ENCODE data around the gene GIGYF1.

GIGYF1 gene

DNA sequence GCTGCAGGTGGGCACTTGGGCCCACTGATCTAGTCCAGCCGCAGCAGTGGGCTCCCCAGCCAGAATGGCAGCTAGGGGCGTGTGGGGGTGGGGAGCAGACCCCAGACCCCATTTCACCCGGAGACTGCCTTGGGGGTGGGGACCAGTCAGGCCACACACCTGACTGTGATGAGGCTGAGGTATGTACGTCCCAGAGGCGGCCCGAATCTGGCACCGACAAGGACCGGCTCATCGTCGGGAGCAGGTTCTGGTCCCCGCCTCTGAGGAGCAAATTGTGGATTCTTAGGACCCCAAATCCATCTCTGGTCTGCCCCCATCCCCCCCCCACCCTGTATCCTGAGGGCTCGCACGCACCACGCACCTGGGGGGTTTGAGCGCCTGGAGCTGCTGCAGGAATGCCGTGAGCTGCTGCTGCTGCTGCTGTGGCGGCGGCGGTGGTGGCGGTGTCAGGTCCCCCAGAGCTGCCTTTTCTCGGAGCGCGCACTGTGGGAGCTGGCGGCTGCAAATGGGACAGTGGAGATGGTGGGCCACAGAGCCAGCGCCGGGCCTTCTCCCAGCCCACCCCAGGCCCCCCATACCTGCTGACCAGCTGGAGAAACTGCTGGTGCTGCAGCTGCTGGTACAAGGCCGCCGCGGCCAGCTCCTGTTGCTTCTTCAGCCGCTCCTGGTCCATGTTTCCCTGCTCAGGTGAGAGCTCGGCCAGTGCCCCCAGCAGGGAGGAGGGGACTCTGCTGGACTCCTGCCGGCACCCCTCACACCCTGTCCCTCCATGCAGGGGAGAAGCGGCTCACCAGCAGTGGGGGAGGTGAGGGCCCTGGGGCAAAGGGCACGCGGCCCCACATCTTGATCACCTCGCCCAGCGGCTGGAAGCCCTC is 10.2 kb downstream of the GIGYF1 start:
- DNase-seq: no peak

DNA sequence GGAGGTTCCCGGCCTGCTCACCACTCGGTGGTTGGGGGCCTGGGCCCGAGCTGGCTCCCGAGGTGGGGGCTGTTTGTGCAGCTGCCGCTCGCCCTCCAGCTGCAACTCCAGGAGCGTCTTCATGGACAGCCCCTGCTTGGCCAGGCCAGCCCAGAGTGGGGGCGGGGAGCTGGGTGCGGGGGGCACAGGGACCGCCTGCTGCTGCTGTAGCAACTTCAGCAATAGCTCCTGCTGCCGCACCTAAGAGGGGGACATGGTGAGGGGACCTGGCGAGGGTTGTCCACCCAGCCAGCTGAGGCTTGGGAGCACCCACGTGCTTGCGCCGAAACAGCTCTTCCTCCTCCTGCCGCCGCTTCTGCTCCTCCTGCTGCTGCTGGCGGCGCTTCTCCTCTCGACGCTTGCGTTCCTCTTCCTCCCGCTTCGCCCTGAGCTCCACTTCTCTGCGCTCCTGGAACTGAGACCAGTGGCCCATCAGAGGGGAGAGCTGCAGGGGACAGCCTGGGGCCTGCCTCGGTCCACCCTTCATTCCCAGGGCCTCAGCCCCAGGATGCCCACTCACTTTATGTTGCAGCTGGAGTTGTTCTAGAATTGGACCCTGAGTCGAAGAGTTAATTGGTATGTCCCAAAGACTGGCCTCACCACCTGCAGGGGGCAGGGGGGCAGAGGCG is 10.9 kb downstream of the GIGYF1 start:
- no peak for DNase-seq

DNA sequence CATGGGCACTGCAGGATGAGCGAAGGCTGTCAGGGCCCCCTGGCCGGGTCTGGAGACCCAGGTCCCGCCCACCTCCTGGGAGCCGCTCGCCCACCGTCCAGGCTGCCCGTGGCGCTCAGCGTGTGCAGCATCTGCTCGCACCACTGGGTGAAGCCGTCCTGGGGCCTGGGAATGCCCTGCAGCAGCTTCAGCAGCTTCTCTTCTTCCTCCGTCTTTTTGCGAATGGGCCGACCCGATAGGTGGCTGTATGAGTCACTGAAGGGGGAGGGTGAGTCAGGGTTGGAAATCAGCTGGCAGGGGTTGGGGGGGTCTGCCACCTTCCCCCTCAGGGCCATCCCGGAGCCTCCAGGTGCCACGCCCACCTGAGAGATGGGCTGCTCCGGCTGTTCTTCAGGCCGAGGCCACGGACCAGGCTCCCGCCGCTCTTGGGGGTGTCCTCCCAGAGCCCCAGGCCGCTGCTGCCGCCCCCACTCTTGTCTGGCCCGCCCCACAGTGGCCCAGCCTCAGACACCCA is 11.8 kb downstream of the GIGYF1 start:
- DNase-seq: no peak

DNA sequence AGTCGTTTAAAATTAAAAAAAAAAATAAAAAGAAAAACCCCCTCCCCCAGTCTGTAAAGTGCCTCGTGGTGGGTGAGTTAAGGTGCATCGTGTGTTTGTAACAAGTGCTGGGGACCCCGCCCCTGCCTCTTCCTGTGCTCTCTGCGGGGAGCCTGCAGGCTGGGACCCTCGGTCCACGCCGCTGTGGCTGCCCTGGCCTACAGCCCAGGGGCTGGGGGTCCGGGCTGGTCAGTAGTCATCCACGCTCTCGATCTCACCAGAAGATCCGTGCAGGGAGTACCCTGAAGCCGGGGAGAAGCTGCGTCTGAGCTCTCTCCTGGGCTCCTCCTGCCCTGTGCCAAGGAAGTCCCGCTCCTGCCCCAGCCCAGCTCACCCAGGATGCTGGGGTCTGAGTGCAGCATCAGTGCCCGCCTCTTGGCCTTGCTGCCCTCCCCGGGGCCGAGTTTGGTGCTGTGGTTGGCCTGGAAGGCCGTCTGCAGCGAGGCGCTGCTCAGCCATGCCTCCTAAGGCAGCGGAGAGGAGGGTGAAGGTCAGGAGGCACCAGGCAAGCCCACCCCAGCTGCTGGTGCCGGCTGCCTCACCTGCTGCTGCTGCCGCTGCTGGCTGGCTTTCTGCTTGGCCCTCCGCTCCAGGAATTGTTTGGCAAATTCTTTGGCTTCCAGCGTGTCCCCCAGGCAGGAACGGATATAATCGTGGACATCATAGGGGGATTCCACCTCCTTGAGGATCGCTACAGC is 12.4 kb downstream of the GIGYF1 start:
- no peak for DNase-seq

DNA sequence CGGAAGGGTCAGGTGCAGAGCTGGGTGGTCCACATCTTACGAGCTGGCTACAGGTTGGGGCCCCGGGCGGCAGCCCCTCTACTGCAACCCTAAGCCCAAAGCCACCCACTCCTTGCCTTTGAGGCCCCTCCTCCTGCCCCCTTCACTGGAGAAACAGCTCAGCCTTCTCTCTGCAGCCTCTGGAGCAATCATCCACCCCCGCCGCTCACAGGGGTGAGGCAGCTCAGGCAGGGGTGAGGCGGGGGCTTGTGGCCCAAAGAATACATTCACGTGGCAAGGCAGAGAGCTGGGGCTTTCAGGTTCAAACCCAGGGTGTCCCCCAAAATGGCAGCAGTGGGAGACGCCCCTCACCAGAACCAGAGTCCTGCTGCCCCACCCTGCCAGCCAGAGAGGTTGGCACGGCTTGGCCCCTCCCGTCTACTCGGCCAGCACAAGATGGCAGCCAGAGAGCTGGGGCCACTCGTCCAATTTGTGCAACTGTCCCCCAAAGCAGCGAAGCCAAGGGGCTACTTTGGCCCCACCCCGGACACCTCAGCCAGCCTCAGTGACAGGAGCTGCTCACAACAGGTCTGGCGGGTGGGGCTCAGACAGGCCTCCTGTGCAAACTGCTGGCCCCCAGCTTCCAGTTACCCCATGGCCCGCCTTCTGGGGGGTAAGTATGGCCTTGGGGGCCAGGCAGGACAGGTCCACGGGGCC is 13.3 kb downstream of the GIGYF1 start:
- DNase-seq: no peak

DNA sequence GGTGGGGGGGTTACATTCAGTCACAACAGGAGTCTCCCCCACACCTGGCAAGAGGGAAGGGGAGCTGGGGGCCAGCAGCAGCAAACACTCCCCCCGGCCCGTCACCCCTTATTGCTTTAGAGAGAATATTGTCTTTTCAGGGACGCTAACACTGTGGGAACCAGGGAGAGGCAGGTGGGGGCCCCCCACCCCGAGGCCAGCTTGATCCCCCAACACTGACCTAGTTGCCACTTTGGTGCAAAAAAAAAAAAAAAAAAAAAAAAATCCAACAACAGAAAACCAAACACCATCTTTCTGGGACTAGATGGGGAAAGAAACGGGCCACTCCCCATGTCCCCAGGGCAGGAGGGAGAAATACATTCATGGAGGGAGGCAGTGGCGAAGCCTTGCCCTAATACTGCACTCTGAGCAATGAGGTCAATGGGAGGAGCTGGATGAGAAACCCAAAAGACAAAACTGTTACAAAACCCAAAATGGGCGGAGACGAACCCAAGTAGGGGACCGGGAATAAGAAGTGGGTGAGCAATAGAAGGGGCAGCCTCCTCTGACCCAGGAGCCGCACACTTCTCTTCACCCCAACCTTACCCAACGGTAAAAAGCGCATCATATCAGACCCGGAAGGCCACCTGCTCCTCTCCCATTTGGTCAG is 14.0 kb downstream of the GIGYF1 start:
- DNase-seq: no peak

DNA sequence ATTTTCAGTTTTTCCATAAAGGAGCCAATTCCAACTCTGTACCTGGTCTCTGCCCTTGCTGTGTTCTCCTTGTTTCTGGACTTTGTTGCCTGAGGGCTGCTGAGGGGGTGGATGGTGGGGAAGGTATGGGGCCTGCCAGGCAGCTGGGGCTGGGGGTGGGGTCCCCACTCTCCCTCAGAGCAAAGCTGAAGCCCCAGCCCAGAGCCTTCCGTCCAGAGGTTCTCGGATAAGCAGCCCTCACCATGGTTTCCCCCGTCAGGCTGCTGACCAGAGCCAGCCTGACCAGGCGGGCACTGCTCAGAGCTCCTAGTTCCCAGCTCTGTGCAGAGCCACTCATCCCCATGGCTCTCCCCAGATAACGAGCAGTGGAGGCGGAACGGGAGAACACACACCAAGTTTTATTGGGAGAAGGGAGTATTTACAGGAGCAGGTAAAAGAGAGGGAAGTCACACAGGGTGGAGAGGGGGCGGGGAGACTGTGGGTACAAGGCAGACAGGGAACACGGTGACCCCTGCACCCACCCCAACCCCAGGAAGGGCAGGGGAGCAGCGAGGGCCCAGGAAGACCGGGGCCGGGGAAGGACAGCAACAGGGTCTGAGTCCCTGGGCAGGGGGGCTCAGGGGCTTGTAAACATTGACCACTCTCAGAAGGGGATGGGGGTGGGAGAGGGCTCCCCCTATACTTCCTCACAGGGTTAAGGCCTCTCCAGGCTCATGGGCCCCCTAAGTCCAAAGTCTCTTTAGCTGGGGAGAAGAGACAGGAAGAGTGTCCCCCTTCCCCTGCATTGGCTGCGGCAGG is 14.7 kb downstream of the GIGYF1 start:
- DNase-seq: no peak

DNA sequence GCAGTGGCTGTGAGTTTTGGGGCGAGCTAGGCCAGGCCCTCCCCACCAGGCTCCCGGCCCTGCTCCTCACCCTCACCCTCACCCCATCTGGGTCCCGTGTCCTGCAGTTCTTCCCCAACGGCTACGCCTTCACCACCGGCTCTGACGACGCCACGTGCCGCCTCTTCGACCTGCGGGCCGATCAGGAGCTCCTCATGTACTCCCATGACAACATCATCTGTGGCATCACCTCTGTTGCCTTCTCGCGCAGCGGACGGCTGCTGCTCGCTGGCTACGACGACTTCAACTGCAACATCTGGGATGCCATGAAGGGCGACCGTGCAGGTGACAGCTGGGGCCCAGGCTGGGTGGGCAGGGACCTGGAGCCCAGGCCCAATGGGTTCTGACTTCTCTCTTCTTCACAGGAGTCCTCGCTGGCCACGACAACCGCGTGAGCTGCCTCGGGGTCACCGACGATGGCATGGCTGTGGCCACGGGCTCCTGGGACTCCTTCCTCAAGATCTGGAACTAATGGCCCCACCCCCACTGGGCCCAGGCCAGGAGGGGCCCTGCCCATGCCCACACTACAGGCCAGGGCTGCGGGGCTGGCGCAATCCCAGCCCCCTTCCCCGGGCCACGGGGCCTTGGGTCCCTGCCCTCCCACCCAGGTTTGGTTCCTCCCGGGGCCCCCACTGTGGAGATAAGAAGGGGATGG is 15.6 kb downstream of the GIGYF1 start:
- no peak for DNase-seq

DNA sequence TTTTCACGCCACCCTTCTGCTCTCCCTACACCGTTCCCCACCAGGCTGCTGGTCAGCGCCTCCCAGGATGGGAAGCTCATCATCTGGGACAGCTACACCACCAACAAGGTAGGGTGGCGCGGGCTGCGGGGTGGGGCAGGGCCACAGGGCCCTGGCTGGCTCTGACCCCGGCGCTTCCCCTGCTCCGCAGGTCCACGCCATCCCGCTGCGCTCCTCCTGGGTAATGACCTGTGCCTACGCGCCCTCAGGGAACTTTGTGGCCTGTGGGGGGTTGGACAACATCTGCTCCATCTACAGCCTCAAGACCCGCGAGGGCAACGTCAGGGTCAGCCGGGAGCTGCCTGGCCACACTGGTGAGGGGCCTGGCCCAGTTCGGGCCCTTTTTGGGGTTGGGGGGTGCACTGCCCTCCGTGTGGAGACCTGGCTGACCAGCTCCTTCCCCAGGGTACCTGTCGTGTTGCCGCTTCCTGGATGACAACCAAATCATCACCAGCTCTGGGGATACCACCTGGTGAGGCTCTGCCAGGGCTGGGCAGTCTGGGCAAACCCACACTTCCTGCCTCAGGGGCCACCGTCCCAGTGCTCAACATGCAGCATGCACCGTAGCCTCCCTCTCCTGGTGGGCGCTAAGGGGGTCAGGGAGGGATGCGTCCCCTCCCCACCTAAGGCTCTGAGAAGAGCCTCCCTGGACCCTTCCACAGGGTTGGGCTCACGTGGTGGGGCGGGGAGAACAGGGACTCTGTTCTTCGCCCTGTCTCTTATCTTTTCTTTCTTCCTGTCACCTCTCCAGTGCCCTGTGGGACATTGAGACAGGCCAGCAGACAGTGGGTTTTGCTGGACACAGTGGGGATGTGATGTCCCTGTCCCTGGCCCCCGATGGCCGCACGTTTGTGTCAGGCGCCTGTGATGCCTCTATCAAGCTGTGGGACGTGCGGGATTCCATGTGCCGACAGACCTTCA is 16.5 kb downstream of the GIGYF1 start:
- no peak for DNase-seq

DNA sequence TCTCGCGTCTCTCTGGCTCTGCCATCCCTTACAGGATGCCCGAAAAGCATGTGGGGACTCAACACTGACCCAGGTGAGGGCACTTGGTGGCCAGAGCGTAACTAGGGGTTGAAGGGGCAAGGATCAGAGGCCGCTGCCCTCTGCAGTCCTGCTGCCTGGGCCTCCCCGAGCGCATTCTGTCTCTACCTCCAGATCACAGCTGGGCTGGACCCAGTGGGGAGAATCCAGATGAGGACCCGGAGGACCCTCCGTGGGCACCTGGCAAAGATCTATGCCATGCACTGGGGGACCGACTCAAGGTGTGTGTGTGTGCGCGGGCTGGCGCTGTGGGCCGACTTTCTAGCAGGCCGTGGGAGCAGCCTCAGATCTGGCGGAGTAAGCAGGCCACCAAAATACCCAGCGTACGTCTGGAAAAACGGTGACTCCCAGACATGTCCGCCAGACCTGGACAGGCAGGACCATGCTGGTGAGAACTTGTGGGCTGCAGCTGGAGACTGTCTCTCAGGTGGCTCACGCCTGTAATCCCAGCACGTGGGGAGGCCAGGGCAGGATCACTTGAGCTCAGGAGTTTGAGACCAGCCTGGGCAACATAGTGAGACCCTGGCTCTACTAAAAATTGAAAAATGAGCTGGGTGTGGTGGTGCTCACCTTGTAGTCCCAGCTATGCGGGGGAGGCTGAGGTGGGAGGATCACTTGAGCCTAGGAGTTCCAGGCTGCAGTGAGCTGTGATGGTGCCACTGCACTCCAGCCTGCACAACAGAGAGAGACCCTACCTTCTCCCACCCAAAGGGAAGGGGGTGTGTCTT is 17.3 kb downstream of the GIGYF1 start:
- DNase-seq: no peak

DNA sequence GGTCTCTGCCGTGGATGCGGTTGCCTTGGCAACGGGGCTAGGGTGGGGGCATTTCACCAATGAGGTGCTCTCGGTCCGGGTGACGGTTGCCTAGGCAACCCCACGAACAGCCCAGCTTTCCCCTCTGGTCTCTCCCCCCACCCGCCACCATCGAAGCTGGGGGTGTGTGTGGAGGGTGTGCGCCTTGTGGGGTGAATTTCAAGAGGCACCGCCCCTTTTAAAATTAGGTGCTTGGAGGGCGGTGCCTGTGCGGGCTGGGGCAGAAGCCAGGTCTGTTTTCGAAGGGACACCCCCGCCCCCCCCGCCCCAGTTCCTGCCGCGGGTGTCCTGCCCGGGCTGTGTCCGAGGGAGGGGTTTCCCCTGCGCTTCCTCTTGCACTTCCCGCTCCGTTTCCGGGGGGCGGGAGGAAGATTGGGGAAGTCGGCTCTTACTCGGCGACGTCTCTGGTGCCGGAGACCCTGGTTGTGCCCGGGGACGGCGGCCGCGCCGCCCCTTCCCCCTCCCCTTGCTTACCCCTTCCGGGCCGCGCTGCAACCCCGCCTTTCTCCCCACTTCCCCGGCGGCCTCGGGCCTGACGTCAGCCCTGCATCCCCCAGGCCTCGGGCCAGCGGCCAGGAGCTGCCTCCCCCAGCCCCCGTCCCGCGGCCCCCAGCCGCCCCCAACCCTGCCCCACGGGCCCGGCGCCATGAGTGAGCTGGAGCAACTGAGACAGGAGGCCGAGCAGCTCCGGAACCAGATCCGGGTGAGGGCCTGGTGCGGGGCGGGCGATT is 18.3 kb downstream of the GIGYF1 start:
- no peak for DNase-seq

DNA sequence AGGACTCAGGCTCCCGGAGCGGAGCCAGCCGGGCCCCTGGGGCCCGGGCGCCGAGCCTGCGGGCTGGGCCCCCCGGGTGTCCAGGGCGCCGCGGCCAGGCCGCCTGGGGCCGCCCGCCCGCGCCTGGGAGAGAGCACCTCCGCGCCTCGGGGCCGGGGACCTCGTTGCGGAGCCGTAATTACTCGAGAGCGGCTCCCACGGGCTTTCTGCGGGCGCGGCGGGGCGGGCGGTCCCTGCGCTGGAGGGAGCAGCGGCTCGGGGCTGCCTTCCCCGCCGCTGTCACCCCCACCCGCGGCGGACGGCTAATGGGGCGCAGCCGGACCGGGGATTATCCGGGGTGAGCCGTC is 19.0 kb downstream of the GIGYF1 start:
- no peak for DNase-seq

DNA sequence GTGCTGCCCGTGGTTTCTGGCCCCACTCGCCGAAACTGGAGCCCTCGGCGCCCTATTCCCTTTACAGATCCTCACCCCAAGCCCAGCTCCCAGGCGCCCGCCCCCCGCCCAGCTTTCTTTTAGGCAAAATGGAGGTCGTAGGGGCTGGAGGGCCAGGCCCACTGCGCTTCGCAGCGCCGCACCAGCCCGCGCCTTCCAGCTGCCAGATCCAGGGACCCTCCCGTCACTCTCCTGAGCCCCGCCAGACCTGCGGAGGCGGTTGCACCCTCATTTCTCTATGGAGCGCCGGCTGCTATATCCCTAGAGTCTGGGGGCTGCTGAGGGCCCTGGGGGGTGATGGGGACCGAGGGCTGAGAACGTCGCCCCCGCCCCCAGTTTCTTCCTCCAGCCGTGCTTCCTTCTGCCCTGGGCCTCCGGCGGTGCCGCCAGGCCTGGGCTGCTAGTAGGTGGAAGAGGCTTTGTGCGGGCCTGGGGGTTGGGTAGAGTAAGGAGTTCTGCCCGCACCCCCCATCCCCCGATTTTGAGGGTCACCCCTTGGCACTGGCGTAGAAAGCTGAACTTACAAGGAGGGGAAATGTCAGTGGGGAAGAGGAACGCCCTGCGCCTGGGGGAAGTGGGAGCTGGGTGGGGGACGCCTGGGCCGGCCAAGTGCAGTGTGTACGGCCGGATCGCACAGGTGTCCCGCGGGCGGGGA is 19.5 kb downstream of the GIGYF1 start:
- DNase-seq: no peak

DNA sequence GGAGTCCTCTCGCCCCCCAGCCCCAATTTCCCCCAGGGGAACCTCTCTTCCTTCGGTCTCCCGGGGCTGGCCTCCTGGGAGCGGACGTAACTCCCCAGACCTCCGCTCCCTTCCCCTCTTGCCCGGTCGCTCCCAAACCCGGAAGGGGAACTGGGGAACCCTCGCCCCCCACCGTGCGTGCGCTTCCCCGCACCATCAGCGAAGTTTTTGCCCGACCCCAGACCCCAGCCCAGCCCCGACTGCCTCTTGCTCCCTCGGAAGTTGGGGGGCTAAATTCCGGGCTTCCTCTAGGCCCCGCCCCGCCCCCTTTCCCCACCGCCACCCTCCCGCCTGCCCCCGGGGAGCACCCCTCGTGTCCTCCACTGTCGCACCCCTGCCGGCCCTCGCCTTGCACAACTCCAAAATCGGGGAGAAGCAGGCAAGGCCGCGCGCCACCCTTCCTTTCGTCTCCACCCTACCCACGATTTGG is 20.1 kb downstream of the GIGYF1 start:
- no peak for DNase-seq

DNA sequence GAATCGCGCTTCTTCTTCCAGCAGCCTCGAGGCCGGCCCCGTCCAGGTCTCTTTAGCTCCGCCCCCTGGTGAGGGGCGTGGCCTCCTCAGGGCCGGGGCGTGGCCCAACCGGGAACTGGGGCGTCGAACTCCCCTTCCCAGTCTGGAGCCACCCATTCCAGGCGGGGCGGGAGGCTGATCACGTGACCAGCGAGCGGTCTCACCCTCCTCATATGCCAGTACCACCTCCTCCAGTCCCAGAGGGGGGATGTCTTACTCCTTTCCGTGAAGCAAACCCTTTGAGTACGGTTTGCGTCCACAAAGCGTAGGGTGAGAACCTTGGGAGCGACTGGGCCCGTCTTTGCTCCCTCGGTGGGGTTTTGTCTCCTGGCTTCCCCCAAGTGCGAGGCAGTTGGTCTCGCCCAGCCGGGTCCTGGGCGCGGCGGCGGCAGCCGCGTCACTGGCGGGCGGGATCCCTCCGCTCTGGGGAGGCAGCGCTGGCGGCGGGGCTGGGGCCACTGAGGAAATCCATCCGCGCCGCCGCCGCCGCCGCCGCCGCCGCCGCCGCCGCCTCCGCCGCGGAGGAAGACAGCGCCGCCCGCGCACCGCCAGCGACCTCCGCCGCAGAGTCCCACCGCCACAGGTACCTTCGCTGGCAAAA is 20.6 kb downstream of the GIGYF1 start, which contains the start of gene GNB2:
TSS of gene GNB2 (plus strand) at position 439 of the 640 bp plus-strand sequence. CDS start 2,526 bp downstream, outside the sequence.
- peak; percentile 87 for DNase-seq

Measured in NCI-H187 treated with DMSO at 0.1 percent for 48 hours (cell line).